GM19193 (cell line): ENCODE measurements around the gene TOR1A.

Experiments
- POLR2A ChIP-seq: IDR thresholded peaks from 4 replicates; pipeline ENCODE4 v1.6.1; 2011; ENCODE audit not compliant: insufficient read depth, insufficient read length; ENCODE audit errors: extremely low read depth

TOR1A gene, protein sequence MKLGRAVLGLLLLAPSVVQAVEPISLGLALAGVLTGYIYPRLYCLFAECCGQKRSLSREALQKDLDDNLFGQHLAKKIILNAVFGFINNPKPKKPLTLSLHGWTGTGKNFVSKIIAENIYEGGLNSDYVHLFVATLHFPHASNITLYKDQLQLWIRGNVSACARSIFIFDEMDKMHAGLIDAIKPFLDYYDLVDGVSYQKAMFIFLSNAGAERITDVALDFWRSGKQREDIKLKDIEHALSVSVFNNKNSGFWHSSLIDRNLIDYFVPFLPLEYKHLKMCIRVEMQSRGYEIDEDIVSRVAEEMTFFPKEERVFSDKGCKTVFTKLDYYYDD

DNA sequence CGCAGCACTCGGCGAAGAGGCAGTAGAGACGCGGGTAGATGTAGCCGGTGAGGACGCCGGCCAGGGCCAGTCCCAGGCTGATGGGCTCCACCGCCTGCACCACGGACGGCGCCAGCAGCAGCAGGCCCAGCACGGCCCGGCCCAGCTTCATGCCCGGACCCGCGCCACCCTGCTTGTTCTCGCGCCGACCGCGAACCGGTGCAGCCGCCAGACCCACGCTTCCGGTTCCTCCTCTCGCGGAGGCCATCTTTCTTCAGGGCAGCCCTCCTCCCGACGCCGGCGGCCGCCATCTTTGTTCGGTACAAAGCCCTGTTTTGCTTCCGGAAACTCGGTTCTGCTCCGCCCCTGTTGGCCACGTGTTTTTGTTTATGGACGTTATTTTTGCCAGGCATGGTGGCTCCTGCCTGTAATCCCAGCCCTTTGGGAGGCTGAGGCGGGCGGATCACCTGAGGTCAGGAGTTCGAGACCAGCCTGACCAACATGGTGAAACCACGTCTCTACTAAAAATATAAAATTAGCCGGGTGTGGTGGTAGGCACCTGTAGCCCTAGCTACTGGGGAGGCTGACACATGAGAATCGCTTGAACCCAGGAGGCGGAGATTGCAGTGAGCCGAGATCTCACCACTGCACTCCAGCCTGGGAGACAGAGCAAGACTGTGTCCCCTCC is at the start of gene TOR1A:
TOR1A (minus strand) TSS at position 202 of the 667 bp plus-strand sequence; CDS start at position 151, 51 bp downstream.
- TF ChIP-seq POLR2A = peak; percentile 90

DNA sequence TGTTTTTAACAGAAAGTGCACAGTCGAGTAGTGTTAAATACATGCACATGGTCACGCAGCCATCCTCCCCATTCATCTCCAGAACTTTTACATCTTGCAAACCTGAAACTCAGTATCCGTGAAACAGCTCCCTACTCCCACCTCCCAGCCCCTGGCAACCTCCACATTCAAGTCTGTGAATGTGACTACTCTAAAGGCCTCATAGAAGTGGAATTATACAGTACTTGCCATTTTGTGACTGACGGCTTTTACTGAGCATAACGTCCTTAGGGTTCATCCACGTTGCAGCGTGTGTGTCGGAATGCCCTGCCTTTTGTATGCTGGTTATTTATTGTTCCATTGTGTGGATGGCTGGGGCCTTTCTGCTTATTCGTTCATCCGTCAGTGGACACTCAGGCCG is 47.1 kb upstream of the TOR1A start:
- TF ChIP-seq POLR2A = no peak

DNA sequence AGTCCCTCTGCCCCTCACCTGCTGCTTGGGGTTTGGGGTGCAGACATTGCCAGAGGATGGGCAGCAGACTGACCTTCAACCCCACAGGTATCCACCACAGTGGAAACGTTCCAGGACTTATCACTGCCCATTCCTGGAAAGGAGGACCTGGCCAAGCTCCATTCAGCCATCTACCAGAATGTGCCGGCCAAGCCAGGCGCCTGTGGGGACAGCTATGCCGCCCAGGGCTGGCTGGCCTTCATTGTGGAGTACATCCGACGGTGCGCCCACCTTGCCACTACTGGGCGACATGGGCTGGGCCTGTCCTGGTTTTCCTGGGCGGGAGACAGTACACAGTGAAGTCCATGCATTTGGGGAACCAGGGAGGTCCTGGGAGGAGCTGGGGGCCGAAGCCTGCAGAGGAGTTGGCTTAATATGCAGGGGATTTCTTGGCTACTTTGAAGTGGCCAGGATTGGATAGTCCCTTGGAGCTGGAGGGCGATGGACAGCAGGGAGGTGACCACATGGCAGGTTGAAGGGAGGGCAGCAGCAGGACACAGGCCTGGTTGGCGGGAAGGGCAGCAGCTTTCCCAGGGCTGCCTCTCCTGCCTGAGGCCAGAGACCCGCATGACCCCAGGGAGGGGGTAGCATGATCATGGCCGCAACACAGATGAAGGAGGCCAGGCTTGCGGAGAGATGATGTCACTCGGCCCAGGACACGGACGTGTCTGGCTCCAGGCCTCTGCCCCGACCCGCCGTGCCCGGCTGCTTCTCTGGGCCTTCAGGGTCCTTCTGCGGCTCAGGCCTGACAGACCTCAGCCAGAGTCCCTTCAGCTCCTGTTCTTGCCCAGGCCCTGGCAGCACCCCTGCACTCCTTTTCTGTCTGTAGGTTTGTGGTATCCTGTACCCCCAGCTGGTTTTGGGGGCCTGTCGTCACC is 45.9 kb upstream of the TOR1A start:
- no peak for TF ChIP-seq POLR2A

- no peak for TF ChIP-seq POLR2A
These were observed 45.0 kb upstream of the TOR1A start for GRCh38 chr9:129868872-129869486.

DNA sequence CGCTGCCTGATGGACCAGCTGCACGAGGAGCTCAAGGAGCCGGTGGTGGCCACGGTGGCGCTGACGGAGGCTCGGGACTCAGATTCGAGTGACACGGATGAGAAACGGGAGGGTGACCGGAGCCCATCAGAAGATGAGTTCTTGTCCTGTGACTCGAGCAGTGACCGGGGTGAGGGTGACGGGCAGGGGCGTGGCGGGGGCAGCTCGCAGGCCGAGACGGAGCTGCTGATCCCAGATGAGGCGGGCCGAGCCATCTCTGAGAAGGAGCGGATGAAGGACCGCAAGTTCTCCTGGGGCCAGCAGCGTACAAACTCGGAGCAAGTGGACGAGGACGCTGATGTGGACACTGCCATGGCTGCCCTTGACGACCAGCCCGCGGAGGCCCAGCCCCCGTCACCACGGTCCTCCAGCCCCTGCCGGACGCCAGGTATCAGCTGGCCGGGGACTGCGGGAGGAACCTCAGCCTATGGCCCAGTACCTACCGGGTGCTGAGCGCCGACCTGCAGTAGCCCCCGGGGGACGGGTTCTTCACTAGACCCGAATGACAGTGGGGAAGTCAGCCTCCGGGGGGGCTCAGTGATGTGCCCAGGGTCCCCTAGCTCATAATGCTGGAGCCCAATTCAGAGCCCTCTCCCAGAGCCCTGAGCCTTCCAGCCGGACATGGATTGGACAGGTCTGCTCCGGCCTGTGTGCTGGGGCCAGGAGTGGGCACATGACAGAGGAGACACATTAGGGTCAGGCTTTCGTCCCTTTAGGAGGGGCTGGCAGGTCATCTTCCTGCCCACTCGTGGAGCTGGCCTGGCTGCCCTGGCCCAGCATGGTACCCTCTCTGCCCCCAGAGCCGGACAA is 44.3 kb upstream of the TOR1A start:
- TF ChIP-seq POLR2A = no peak

GRCh38 chr9:129867136-129868022 is 43.4 kb upstream of the TOR1A start:
- no peak for TF ChIP-seq POLR2A

DNA sequence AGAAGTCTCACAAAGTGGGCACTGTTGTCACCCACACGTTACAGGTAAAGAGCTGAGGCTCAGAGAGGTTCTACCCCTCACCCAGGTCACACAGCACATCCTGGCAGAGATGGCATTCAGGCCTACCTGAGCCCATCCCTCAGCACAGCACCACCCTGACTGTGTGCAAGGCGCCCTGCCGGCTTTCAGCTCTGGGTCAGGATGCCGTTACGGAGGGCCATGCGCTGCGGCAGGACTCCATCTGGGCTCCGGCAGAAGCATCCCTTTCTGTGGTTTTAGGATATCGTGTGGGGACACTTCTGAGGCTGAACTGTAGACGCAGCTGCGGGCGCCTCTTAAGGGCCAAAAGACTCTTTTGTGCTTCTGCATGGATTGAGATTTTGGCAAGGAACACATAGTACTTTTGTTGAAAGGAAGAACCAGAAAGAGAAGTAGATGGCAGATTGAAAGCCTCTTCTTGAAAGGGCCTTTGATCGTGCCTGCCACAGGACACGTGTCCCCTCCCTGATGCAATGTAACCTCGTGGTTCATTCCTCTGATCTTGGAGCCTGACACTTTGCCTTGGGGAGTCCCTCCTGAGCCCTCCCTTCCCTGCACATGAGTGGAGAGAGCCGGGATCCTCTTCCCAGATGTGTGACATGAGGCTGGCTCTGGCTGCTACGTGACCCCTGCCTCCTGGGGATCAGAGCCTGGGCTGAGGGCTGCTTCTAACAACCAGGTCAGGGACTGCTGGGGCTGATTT is 42.6 kb upstream of the TOR1A start:
- TF ChIP-seq POLR2A = no peak

GRCh38 chr9:129865668-129866320 is 41.9 kb upstream of the TOR1A start:
- no peak for TF ChIP-seq POLR2A

DNA sequence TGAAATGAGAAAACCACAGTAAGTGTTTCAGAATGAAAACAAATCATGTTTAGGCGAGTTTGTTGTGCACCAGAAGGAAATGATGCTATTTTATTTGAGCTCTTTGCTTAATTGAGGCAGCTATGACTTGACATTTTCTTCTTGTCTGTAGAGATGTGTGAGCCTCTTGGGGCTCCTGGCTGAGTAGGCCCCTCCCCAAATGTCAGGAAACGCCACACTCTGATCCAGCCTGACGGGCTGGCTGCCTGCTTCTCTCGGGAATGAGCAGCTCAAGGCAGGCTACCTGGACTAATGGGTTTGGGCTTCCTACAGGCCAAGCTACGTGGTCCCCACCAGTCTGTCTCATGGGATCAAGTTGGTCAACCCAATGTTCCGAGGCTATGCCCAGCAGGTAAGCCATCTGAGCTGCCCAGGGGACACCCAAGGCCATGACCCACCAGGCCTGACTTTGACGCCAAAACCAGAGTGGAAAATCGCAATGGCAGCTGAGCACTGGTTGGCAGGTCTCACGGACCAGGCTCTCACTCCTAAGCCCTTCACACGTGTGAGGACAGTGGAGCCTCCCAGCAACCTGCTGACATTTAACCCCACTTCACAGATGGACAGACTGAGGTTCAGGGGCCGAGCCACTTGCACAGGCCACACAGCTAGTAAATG is 41.2 kb upstream of the TOR1A start:
- no peak for TF ChIP-seq POLR2A

- TF ChIP-seq POLR2A = no peak
These were observed 39.2 kb upstream of the TOR1A start for GRCh38 chr9:129863059-129863690.

DNA sequence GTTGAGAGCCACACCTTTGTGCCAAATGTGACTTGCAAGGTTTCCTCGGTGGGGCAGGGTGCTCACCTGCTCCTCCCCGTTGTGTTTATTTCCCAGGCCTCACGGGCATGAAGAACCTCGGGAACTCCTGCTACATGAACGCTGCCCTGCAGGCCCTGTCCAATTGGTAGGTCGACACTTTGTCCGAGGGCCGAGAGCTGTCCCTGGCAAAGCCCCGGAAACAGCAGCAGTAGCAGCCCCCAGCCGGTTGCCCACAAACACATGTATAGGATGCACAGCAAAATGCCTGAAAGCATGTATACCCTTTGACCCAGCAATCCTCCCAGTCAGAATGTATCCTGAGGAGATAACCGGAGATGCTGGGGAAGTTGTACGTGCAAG is 37.5 kb upstream of the TOR1A start:
- TF ChIP-seq POLR2A = no peak
